Choroid plexus epithelial cell (primary cell): ENCODE results near the gene SLC6A3.
"Not testable (repeated sequence)": the region's sequence is repeated elsewhere in the genome, so short reads cannot be mapped to it uniquely, and the experiment has no call there.

Experiments
- DNase-seq: peaks from one replicate; pipeline ENCODE4 v3.0.0-alpha.2; 2010; ENCODE audit warnings: low read depth
- H3K4me3 ChIP-seq: 2 replicates; pipeline ENCODE4 v1.5.1; 2011; ENCODE audit warnings: low read depth, mild to moderate bottlenecking, control low read depth, low read length, moderate library complexity
- TF ChIP-seq, protein P1 (sequence below): conservative IDR thresholded peaks from 2 replicates; pipeline ENCODE4 v1.5.1; 2011; ENCODE audit warnings: low read depth, mild to moderate bottlenecking, control low read depth, inconsistent platforms, low read length, moderate library complexity

SLC6A3 gene

DNA sequence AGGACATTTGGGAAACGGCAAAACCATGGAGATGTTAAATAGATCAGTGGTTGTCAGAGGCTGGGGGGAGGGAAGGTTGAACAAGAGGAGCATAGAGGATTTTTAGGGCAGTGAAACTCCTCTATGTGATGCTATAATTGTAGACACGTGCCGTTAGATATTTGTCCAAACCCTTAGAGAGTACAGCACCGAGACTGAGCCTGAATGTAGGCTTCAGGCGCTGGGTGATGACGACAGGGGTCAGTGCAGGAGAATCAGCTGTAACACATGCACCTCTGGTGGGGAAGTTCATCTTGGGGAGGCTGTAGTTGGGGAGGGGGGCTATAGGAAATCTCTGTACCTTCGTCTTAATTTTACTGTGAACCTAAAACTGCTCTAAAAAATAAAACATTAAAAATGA, 78.1 kb downstream of the SLC6A3 start:
- TF ChIP-seq, protein P1, sequence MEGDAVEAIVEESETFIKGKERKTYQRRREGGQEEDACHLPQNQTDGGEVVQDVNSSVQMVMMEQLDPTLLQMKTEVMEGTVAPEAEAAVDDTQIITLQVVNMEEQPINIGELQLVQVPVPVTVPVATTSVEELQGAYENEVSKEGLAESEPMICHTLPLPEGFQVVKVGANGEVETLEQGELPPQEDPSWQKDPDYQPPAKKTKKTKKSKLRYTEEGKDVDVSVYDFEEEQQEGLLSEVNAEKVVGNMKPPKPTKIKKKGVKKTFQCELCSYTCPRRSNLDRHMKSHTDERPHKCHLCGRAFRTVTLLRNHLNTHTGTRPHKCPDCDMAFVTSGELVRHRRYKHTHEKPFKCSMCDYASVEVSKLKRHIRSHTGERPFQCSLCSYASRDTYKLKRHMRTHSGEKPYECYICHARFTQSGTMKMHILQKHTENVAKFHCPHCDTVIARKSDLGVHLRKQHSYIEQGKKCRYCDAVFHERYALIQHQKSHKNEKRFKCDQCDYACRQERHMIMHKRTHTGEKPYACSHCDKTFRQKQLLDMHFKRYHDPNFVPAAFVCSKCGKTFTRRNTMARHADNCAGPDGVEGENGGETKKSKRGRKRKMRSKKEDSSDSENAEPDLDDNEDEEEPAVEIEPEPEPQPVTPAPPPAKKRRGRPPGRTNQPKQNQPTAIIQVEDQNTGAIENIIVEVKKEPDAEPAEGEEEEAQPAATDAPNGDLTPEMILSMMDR, result no peak
- no peak overlapping the region for H3K4me3 ChIP-seq
- no peak for DNase-seq

DNA sequence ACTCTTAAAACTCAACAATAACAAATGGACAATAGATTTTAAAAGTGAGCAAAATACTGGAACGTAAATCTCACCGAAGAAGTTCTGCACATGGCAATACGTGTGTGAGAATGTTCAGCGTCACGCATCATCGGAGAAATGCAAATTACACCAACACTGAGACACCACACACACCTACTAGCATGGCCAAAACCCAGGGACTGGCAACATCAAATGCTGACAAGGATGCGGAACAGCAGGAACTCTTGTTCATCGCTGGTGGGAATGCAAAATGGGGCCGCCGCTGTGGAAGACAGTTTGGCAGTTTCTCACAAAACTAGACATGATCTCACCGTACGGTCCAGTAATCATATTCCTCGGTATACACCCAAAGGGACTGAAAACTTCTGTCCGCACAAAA, 78.7 kb downstream of the SLC6A3 start:
- no peak for DNase-seq
- no peak overlapping the region for H3K4me3 ChIP-seq
- TF ChIP-seq, protein P1, result no peak

DNA sequence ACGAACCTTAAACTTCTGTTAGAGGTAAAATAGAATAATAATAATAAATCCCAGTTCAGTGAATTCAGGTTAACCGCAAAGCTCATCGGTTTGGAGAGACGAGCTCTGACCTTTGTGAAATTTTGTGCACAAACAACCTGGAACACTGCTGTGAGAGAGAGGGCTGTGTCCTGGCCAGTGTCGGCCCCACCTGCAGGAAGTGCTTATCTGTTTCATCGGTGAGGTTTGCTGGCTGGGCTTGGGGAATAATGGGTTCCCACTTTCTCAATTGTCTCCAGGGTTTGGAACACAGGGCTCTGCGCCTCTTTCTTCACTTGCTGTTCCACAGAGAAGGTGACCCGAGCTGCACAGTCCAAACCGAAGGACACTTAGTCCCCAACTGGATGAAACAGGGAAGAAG, 81.0 kb downstream of the SLC6A3 start:
- H3K4me3 ChIP-seq, result no peak overlapping the region
- DNase-seq, result no peak
- TF ChIP-seq, protein P1, result no peak

DNA sequence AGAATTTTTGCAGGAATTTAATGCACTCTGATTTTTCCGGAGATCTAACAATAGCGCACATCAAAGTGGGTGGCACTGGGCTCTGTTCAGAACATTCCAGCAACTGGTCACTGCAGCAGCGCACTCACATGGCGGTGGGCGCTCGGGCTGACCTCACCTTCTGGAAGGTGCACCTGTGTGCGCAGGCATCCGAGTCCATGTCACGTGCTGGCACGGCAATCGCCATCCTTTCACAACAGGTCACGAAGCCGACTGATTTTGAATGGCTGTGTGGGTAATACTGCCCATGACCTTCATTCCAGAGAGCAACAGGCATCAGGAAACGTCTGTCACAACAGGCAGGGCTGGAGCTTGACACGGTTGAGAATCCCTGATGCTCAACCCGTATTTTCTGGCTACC, 81.7 kb downstream of the SLC6A3 start:
- no peak overlapping the region for H3K4me3 ChIP-seq
- TF ChIP-seq, protein P1, result no peak
- DNase-seq, result no peak

DNA sequence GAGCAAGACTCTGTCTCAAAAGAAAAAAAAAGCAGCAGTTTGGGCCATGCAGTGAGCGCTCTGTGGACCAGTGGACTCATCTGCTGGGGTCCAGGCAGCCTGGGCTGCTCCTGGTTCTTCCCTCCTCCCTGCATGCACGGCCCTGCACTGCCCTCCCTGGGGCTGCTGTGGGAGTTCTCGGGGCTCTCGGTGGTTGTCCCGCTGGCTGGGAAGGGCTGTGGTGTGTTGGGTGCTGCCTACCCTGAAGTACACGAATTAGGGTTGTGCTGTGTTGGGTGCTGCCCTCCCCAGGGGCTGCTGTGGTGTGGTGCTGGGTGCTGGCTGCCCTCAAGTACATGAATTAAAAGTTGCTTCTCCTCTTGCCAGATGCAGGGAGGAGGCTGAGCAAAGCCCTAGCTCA, 82.1 kb downstream of the SLC6A3 start:
- DNase-seq, result no peak
- TF ChIP-seq, protein P1, result no peak

DNA sequence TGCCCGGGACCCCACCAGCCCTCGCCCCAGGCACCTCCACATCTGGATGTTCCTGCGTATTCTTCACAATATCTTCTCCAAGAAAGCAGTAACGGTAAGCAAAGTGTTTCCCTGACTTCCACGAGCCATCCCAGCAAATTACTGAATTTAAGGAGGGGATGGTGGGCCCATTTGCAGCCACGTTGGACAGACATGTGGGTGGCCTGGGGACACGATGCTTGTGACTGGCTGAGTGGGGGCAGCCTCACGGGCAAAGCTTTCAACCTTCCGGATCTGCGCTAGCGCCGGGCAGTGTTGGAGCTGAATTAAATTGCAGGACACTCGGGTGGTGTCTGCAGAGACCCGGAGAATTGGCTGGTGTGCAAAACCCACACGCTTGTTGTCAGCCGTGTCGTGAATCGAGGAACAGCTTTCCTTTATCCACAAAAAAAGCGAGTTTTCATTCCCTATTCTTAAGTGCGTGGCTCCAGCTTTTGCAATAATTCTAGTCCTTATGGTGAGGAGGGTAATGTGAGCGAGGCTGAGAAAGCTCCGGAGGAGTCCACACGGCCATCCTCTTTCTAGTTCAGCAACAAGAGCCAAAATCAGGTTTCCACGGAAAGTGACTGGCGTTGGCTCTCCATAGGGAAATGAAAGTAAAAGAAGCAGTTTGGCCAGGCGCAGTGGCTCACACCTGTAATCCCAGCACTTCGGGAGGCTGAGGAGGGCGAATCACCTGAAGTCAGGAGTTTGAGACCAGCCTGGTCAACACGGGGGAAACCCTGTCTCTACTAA, 82.8 kb downstream of the SLC6A3 start:
- DNase-seq, result no peak
- TF ChIP-seq, protein P1, result no peak
- H3K4me3 ChIP-seq, result no peak overlapping the region

More for the DNA sequence above, 82.1 kb downstream of the SLC6A3 start:
- H3K4me3 ChIP-seq, result no peak overlapping the region

DNA sequence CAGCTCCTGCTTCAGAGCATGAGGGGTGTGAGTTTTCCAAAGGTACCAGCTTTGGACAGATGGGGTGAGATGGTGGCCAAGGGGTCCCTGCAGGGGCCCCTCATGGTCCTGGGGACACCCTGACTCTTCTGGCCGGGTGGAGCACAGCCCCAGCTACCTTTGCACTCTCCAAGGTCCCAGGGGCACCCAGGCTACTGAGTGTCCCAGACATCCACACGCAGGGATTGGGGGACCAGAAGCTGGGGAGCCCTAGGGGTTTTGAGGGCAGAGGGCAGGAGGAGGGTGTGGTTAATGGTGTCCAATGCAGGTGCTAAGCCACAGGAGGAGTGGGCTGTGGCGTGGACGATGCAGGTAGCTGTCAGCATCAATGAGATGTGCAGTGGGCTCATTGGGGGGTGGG, 84.4 kb downstream of the SLC6A3 start:
- no peak overlapping the region for H3K4me3 ChIP-seq
- TF ChIP-seq, protein P1, result no peak
- DNase-seq, result no peak

DNA sequence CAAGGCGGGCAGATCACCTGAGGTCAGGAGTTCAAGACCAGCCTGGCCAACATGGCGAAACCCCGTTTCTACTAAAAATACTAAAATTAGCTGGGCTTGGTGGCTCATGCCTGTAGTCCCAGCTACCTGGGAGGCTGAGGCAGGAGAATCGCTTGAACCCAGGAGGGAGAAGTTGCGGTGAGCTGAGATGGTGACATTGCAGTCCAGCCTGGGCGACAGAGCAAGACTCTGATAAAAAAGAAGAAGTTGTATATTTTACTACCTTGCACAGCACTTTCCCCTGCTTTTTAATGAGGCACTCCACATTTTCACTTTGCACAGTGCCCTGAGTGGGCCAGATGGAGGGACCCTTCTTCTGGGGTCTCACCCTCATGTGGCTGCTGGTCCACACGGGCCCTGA, 84.9 kb downstream of the SLC6A3 start:
- H3K4me3 ChIP-seq, result not testable (repeated sequence)

More for the DNA sequence above, 84.9 kb downstream of the SLC6A3 start:
- not testable (repeated sequence) for DNase-seq
